ENCODE data around the gene KIDINS220. TPM values are rescaled to one million over a fixed set of nuclear protein-coding genes. Genes with fewer than 3 reads are reported as not detected.

KIDINS220 gene
- total RNA-seq, 1 donor from 2014 or later: 91.6 TPM

- ATAC-seq: no peak
- DNase-seq (ENCODE audit: low spot score): no peak
- intact Hi-C loops (cut with DNase I): loop anchor here (10.0 kb wide), 2 partner anchors 58 to 1578 kb away; no protein-coding TSS in a partner anchor
These were observed 154.4 kb downstream of the KIDINS220 start for GRCh38 chr2:8682719-8683667.

GRCh38 chr2:8681786-8682692 lies 155.4 kb downstream of the KIDINS220 start, which contains the start of gene ID2:
TSS of gene ID2 (plus strand) at chr2:8682056. CDS start at chr2:8682166, 110 bp downstream.
- intact Hi-C loops (cut with DNase I): loop anchor here (10.0 kb wide), 2 partner anchors 57 to 1577 kb away; no protein-coding TSS in a partner anchor
- DNase-seq (ENCODE audit: low spot score) (peak; percentile 100), ATAC-seq (peak; percentile 90)

- ATAC-seq: no peak
- peak; percentile 81 for DNase-seq (ENCODE audit: low spot score)
- intact Hi-C loops (cut with DNase I): loop anchor here (10.0 kb wide), 2 partner anchors 56 to 1576 kb away; no protein-coding TSS in a partner anchor
These were observed 156.3 kb downstream of the KIDINS220 start for GRCh38 chr2:8680822-8681760.

DNA sequence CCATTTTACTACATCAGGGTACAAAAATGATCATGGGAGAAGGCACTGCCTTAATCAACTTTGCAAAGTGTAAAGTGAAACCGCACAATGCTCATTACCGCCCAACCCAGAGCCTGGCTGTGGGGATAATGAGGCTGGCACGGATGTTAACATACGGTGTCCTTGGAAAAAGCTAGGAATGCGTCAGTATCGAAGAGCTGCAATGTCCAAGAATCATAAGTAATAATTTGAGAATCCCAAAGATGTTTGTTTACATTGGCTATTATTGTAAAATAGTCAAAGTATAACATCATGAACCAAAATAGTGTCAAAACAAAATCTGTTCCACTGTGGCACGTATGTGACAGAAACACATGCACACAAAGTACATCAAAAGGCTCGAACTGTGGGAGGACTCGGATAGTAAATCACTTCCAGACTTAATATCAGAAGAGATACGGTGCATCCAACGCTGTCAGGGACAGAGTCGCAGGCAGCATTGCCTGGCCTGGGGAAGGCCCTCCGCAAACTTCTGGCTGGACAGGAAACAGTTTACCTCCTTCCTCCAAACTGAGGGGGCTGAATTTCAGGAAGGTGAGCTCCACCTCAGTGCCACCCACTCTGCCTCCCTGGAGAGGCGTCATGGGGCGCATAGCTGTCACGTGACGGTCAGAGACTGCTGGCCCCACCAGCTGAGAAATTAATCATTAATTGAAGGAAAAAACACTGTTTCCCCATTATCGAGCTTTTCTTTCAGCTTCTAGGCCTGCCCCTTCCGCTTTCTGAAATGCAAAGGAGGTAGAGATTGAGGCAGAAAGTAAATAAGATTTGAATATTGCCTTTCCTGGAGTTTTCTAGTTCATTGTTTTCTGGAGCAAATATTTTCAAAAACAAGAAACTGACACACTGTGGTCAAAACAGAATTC lies 157.3 kb downstream of the KIDINS220 start:
- ATAC-seq (no peak), DNase-seq (ENCODE audit: low spot score) (no peak)
- intact Hi-C loops (cut with DNase I): loop anchor here (10.0 kb wide), 2 partner anchors 55 to 1575 kb away; no protein-coding TSS in a partner anchor

GRCh38 chr2:8679567-8679826 lies 157.9 kb downstream of the KIDINS220 start:
- no peak for DNase-seq (ENCODE audit: low spot score)
- intact Hi-C loops (cut with DNase I): no loop called here
- no peak for ATAC-seq

Other genes starting within 250 kb of the KIDINS220 start
- gene ID2, start 155.6 kb downstream of the KIDINS220 start, total RNA-seq: 95.8 TPM
- 67.6 TPM for gene MBOAT2, start 166.1 kb upstream of the KIDINS220 start, total RNA-seq

Measured in sciatic nerve (tissue), 2 donors.